ENCODE data around the gene EME1.

The EME1 gene

DNA sequence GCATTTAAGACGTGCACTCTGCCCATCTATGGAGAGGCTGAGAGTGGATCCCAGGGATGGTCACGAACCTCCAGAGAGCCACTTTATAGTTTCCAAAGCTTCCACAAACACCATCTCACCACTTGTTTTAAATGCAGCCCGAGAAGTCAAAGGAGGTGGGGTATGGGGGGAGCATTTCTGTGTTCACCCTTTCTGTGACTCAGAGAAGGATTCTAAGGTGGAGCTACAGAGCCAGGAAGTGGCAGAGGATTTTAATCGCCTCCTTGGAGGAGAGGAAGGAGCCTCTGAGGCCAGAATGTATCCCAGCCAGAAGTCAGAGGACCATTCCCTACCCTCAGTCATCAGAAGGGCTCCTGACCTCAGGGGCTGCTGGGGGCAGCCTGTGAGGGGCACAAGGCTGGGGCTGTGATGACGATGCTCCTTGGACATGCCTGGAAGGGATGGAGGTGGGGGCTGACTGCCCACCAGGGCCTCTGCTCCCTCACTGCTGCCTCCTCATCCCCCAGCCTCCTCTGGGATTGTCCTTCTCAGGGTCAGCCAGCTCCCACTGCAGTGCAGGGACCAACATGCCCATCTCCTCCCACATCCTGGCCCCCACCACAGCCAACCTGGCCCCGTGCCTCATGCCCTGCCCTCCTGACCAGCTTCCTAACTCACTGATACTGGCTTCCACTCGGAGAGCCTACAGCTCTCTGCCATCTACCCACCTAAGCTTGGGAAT, 24.3 kb upstream of the EME1 start:
- DNase-seq = no peak

- DNase-seq = no peak
Observed at GRCh38 chr17:50349243-50349600, 23.8 kb upstream of the EME1 start.

DNA sequence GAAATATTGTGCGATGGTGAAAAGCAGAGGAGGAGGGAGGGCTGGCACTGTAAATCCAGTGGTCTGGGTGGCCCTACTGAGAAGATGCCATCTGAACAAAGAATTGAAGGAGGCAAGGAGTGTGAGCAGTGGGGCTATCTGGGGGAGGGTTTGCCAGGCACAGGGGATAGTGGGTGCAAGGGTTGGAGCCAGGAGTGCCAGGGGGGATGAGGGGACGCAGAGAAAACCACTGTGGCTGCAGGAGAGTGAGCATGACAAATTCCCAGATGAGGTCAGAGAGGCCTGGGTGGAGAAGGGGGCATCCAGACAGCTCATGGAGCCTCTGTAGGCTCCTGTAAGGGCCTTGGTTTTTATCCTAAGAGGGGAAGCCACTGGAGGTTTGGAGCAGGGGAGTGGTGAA, 22.3 kb upstream of the EME1 start:
- DNase-seq = no peak

- no peak for DNase-seq
Observed at GRCh38 chr17:50352072-50352692, 20.8 kb upstream of the EME1 start.

- no peak for DNase-seq
Observed at GRCh38 chr17:50352693-50353599, 20.1 kb upstream of the EME1 start.

DNA sequence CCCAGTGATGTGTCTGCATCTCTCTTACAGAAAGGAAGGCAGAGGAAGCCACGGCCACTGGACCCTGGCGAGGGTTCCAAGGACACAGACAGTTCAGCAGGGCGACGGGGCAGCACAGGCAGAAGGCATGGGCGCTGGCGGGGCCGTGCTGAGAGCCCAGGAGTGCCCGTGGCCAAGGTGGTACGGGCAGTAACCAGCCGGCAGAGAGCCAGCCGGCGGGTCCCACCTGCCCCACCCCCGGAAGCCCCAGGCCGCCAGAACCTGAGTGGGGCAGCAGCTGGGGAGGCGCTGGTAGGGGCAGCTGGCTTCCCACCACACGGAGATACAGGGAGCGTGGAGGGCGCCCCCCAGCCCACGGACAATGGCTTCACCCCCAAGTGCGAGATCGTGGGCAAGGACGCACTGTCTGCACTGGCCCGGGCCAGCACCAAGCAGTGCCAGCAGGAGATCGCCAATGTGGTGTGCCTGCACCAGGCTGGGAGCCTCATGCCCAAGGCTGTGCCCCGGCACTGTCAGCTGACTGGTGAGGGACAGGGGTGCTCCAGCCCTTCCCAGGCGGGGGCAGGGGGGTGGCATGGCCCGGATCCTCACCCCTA, 19.3 kb upstream of the EME1 start:
- DNase-seq = no peak

GRCh38 chr17:50354198-50354597, 18.8 kb upstream of the EME1 start:
- no peak for DNase-seq

GRCh38 chr17:50354776-50355175, 18.3 kb upstream of the EME1 start:
- DNase-seq = no peak

DNA sequence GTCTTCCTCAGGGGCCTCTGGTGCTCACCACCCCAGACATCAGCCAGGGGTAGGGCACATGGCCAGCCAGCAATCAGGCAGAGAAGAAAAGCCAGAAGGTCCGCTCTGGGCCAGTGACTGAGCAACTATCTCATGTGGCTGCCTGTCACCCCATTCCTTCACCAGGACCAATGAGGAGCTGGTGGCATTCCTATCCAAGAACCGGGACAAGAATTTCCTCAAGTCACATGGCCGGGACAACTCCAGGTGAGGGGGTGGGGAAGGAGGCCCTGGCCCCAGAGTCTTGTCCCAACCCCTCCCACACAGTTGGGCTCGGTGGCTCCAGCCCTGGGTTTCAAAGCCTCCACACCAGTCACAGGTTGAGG, 17.7 kb upstream of the EME1 start:
- no peak for DNase-seq

GRCh38 chr17:50355701-50356341, 17.2 kb upstream of the EME1 start:
- no peak for DNase-seq

DNA sequence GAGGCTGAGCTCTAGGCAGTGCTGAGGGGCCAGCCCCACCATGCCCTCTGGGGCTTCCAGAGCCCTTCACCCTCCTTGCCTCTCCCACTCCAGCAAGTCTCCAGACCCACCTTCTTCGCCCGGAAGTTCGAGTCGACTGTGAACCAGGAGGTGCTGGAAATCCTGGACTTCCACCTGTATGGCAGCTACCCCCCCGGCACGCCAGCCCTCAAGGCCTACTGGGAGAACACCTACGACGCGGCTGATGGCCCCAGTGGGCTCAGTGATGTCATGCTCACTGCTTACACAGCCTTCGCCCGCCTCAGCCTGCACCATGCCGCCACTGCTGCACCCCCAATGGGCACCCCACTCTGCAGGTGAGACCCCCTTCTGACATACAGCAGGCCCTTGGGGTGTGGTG, 16.6 kb upstream of the EME1 start:
- no peak for DNase-seq

GRCh38 chr17:50356892-50357510, 16.0 kb upstream of the EME1 start:
- DNase-seq = no peak

DNA sequence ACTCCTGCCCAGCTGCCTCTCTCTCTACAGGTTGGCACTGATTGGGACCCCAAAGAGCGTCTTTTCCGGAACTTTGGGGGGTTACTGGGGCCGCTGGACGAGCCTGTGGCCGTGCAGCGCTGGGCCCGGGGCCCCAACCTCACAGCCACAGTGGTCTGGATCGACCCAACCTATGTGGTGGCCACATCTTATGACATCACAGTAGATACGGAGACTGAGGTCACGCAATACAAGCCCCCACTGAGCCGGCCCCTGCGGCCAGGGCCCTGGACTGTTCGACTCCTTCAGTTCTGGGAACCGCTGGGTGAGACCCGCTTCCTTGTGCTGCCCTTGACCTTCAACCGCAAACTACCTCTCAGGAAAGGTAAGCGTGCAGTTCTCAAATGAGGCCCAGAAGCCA, 14.9 kb upstream of the EME1 start:
- no peak for DNase-seq

GRCh38 chr17:50359005-50359699, 13.9 kb upstream of the EME1 start:
- no peak for DNase-seq

GRCh38 chr17:50359998-50360461, 13.0 kb upstream of the EME1 start:
- DNase-seq = no peak

DNA sequence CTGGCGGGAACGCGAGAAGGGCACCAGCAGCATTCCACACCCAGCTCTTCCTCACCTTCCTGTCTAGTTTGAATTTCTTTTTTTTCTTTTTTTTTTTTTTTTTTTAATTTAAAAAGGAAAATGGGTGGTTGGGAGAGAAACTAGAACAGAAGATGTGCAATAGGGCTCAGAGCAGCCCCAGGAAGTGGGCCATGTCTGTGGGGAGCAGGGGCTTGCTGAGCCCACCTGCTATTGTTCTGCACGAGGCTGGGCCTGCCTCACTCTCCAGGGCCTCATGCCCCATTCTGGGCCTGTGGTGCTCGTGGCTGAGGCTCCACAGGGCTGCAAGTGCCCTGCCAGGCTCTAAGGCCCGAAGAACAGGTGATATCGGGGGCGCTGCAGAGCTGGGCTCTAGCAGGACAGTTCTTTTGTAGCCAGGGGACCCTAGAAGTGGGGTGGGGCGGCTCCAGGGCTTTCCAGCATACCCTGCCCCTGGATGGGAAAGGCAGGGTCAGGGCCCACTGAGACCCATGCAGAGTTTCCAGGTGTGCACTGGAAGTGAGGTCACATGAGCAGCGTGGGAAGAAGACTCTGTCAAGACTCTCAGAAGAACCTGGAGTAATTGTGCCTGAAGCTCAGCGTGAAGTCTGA, 12.4 kb upstream of the EME1 start:
- no peak for DNase-seq

GRCh38 chr17:50361561-50362480, 11.2 kb upstream of the EME1 start:
- peak; percentile 72 for DNase-seq

GRCh38 chr17:50362661-50363060, 10.4 kb upstream of the EME1 start:
- DNase-seq = no peak

- DNase-seq = no peak
Observed at GRCh38 chr17:50363217-50364060, 9.6 kb upstream of the EME1 start.
